Iris pigment epithelial cell (primary cell): ENCODE data around the gene KLC1.

Experiments
- DNase-seq: peaks from one replicate; pipeline ENCODE4 v3.0.0-alpha.2; 2011; ENCODE audit warnings: low read depth

Gene KLC1

DNA sequence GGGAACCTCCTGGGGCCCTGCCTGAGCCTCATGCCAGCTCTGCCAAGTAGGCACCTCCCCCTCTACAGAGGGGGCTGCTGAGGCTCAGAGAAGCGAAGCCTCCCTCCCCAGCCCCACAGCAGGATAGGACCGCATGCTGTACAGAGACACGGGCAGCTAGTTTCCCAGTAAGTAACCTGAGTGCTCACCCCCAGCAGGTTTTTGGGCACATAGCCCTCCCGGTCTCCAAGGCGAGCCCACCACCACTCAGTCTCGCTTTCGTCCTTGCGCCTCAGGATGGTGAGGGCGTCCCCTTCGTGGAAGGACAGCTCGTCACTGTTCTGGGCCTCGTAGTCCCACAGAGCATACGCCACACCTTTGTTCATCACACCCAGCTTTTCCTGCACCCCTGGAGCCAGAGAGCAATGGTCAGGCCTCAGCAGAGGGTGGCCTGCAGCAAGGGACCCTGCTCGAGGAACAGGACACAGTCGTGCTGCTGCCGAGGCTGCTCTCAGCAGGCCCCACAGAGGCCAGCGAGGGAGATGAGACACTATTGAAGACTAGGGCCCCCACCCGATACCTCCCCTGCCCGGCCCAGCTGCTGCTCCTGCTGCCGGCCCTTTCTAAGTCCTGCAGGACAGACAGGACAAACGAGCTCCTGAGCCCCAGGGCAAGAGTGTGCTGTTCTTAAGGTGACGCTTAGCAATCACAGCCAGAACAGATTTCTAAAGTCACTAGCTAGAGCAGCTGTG lies 107.0 kb downstream of the KLC1 start:
- DNase-seq, result no peak

DNA sequence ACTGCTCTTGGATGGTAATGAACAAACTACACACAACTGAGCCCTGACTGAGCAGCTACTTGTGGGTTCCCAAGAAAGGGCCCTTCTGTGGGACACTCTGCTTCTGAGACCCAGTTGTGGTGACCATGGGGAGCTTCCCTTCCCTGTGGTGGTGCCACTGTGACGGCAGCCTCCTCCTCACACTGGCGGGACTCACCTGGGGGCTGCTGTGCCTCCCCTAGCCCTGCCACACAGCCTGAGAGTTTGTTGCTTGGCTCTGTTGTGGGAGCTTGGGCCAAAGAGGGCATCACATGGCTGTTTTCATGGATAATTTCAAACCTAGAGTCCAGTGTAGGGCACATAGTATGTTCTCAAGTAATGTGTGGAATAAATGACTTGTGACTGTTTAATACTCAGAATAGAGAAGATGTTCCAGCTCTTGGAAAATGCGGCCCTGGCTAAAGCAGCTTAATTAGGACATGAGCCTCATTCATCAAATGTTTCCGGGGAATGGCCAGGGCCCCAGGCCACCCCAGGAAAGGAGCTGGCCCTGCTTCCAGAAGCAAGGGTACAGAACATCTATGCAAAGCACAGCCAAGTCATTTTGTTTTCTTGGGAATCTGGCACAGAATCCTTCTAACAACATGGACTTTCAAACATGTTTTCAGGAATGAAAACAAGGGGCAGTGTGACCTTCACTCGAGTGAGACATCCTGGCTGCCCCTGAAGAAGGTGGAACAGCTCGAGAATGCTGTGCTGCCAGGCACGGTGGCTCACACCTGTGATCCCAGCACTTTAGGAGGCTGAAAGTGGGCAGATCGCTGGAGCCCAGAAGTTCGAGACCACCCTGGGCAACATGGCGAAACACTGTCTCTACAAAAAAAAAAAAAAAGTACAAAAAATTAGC lies 107.8 kb downstream of the KLC1 start:
- DNase-seq, result no peak

DNA sequence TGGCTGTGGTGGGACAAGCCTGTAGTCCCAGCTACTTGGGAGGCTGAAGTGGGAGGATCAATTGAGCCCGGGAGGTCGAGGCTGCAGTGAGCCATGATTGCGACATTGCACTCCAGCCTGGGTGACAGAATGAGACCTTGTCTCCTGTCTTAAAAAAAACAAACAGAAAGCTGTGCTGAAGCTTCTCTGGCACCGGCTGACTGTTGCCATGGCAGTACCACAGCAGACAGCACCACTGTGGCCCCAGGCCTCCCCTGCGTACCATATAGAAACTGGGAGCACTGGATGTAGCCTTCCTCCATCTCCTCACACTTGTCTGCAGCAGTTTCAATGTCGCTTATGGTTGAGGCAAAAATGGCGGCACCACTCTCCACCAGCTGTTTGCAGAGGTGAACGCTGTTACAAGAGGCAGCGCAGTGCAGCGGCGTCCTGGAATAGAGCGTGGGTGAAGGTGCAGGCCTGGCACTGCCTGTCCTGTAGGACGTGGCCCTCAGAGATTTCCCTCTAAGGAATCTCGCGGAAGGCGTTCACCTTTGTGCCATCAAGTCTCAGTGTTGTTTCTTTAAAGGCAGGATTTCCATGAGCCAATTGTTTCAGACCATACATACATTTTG lies 108.5 kb downstream of the KLC1 start:
- no peak for DNase-seq

DNA sequence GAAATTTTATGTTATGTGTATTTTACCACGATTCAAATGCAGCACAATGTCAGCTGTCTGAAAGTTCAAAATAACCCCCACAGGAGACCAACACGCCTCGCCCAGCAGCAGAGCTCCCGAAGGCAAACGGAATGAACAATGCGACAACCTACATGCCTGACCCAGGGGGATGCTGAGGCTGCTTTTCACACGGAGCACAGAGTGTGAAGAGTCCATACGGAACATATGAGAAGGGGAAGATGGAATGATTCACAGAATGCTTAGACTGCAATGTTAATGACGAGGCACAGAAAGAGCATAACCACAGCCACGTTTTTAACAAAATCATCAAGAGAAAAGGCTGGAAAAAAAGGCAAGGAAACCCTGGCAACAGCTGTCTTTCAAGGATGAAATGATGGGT lies 109.2 kb downstream of the KLC1 start:
- no peak for DNase-seq

DNA sequence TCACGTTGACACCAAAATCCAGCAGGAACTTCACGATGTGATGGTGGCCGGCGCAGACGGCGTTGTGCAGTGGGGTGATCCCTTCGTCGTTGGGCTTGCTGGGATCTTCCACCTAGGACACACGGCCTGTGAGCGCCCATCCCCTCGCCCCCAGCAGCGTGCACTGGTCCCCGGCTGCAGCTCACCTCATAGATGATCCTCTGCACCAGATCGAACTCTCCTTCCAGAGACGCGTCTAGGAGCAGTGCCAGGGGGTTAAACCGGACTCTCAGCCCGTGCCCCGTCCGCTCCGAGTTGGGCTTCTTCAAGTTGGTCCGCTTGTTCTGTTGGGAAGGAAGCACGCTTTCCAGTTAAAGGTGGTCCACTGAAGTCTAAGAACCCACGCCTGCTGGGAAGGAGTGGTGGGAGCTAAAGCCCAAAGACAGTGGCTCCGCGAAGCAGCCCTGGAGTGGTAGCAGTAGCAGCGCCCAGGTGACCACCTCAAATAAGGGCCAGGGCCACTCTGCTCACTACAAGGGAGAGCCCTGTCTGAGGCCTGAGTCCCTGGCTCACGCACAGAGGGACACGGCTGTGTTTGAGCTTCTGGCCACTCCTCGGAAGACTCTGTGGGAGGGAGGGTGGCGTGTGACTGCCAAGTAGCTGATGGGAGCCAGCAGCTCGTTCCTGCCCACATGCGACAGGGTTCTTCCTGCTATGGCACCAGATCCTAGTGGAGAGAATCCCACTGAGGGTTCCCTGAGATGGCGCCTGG lies 109.9 kb downstream of the KLC1 start:
- DNase-seq, result no peak

DNA sequence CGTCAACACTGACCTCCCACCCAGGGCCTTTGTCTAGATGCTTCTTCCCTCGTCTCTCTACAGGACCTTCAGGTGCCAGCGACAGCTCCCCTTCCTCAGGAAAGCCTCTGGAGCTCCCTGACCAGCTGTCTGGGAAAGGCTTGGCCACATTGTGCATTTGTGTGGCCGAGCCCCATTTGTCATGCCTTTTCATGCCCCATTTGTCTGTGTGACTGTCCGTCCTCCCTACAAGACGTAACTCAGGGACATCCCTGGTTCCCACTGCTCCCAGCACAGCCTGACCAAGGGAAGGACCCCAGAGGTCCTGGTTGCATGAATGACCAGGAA lies 110.4 kb downstream of the KLC1 start:
- DNase-seq, result no peak

DNA sequence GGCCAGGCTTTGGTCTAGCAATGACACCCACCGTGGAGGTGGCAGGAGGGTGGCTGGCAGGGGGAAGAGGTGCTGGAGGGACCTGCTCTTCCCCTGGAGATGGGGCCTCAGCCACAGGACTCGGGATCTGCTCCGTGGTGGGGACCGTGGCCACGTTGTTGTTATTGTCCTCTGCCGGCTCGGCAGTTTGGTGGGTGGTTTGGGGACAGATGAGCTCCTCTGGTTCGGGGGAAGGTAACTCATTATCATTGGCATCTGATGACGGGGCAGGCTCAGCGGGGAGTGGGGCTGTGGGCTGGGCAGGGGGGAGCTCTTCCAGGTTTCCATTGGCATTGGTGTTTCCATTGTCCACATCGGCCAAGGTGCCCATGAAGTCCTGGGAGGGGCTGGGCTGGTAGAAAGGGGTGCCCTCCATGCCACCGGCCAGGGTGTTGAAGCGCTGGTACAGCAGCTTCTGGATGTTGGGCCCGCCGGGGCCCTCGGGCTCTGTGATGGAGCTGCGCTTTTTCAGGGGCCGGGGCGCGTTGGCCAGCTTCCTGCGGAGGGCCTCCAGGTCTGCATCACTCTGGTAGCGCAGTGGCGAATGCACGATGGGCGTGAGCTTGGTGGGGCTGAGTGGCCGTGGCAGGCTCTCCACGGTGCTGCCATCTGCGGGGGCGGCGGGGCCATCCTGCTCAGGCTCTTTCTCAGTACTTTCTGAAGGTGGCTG lies 110.9 kb downstream of the KLC1 start:
- DNase-seq, result no peak

DNA sequence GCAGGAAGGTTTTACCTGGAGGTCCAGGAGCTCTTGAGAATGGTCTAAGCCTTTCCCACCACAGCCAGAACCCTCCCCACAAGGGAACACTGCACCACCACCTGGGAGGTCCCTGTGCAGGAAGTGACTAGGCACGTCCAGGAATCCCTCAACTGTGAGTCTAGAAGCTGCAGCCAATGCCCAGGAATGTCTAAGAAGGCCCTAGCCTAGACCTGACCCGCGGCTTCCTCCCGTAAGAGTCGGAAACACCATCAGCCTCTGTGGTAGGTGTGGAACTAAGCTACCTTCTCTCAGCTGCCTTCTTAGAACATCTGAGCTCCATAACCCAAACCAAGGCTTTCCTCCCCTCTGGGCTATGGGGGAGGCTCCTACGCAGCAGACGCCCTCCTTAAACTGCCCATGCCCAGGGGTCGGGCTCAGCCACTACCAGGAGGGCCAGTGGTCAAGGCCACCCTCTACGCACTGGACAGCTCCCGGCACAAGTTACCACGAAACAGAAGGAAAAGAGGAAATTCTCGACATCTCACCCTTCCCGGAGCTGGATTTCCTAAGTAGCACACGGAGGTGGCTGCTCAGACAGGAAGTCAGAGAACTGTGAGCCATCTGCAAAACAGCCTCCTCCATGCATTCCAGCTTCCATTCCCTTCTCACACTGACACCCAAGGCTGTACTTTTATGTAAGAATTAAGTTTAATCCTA lies 112.1 kb downstream of the KLC1 start:
- DNase-seq, result peak; percentile 67

DNA sequence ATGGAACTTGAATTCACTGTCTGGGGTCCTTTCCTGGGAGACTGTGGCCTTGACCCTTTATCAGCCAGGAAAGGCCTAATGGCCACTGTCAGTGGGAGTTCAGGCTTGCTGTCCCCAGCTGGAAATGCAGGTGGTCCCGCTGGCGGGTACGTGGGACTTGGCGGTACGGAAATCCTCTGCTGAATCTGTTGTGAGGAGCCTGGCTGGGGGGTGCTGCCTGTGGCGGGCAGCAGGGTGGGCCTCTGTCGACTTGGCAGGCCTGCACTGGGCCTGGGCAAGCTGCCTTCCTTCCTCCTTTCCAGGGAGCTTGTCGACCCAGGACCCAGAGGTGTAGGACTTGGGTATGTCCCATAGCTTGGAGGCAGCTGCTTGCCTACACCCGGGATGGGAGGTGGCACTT lies 112.9 kb downstream of the KLC1 start:
- no peak for DNase-seq

DNA sequence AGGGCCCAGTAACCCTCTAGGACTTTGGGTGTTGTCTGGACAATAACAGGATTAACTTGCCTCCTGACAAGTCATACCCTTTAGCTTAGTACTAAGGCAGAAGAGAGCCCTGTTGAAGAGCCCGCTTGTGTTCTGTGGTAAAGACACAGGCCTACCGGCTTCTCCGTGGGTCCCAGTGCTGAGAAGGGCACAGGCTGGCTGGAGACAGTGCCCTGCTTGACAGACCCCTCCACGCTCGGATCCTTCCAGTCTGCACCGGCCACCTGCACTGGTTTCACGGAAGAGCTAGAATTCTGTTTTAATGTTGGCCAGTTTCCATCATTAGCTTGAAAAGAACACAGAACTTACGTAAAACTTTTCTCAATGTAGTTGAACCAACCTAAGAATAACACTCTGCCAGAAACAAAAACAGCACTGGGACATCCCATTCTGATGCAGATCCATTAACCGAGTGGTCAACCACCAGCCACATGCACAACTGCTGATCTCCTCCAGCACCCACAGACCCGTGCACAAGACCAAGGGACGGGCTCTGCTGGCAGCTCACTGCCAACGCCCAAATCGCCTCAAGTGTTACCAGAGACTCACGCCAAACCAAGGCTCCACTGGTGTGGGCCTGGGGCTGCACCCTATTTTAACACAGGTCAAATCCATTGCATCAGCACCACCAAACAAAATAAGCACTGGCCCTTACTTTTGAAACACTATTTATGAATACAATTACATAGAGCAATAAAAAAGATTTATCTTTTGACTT lies 113.7 kb downstream of the KLC1 start:
- DNase-seq, result no peak

DNA sequence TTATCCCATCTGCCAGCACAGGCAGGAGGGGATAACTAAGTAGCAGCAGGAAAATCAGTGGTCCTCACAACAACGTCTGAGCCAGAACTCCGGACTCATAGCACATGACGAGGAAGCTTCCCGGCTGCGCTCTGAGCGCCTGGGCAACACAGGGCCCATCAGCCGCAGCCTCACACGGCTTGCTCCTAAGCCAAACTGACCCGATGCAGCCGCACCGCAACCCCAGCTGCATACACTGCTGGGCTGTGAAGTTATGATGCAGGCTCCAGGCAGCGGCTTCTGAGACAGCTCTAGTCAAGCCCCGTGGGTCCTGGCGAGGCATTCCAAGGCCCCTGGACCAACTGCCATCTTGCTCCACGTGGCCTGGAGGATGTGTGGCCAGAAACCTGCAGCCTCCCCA lies 114.7 kb downstream of the KLC1 start:
- no peak for DNase-seq

DNA sequence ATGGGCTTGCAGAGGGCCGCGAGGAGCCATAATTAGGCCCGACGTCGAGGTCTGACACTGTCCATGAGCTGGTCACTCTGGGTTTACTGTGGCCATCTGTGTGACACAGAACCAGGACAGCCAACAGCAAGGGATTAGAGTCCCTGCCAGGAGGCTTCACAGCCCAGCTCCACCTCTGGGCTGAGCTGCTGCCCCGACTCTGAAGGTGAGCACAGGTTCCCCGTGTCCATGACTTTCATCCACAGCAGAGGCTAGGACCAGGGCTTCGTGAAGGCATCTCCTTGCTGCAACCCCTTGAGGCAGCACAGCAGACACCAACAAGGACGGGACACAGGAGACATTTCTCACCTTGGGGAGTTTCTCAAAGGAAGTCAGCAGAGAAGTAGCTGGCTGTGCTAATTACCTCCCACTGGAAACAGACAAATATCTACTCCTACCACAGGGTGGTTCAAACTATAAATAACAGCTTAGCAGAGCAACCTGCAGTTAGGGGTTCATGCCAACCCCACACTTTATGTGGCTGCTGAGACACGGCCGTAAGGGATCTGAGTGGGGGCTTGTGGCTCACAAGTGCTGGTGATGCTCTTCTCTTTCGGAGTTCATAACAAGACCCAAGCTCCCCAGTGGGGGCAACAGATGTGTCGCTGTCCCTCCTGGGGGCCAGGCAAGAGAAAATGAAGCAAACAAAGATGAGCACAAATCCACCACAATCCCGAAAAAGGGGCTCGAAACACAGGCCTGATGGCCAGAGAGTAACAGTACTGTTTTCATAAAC lies 115.8 kb downstream of the KLC1 start:
- no peak for DNase-seq

DNA sequence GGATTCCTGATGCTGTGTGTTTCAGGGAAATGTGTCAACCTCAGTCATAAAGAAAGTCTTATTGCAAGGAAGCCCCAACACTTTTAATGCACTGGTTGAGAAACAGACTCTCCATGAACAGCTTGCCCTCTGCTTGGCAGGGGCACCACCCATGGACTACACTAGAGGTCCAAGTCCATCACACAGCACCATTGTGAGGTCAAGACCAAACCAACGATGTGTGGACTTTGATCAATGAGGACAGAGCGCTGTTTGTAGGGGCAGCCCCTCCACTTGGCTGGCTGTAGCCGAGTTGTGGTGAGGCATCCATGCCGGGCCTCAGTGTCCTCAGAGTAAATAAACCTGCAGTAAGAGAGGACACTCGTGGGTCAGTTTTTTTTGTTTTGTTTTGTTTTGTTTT lies 116.4 kb downstream of the KLC1 start:
- no peak for DNase-seq

DNA sequence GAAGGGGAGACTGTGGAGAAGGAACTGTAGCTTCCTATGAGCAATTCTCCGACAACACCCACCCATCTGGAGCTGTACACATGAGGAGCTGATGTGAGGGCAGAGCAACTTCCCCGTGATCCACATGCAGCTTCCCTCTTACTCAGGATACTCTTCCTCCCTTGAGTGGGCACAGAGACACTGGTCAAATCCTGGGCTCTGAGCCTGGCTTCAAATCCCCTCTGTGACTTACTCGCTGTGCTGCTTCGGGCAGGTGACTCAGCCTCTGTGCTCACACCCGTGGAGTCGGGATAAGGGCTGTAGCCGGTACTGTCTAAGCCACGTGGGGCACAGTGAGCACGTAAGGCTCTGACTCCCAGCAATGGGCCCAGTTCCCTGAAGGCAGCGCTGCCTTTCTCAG lies 117.7 kb downstream of the KLC1 start:
- DNase-seq, result peak; percentile 65

DNA sequence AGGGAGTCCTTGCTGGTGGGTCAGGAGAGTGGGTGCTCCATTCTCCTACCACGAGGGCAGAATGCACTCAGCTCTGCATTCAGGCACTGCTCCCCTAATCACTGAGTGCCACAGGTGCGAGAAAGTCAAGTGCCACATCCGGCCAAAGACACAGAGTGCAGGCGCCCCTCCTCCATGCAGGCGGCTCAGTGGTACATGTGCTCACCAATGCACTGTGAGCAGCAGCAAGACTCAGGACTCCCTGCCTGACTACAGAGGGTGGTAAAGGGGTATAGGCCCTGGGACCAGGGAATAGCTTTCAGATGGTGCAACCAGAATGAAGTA lies 119.5 kb downstream of the KLC1 start:
- DNase-seq, result no peak

DNA sequence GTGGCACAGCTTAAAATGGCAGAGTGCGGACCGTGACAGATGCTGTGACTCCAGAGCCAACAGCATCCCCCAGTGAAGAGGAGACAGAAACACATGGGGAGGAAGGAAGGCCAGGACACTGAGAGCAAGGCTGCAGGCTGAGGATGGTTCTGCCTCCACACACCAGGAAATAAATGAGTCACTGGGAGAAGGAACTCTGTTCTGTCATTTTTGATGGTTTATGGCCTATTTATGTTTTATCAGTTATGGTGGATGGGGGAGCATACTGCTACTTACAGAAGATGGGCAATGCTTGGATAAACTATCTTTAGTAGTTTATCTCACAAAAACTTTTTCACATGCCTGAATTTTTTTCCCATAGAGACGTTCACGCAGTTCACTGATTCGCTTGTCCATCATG lies 120.4 kb downstream of the KLC1 start:
- DNase-seq, result no peak

DNA sequence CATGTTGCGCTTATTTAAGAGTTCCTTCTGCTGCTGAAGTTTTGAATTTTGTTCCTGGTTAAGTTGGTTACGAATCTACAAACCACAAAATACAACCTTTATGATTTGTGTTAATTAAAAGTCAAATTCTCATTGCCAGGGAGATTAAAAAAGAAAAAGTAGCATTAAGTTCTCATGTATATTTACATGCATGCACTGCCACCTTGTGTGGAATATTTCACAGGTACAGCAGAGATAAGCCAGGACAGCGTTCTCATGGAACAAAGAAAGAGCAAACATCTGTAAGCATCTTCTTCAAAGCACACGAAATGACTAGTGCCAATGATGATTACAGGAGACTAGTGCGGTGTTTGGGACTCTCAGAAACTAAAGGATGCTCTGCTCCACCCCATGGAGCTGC lies 120.8 kb downstream of the KLC1 start:
- no peak for DNase-seq
